IMR-90 (cell line): ENCODE data around the gene NTRK2.

Source experiments
- POLR2A ChIP-seq: IDR thresholded peaks from 2 replicates; pipeline ENCODE4 v1.6.1; 2012; ENCODE audit warnings: mild to moderate bottlenecking, low read depth, low read length
- TF ChIP-seq, protein P1 (sequence below): conservative IDR thresholded peaks from 2 replicates; pipeline ENCODE4 v1.5.1; 2012; ENCODE audit warnings: mild to moderate bottlenecking, low read depth, low read length, improper control_type of control experiment

DNA sequence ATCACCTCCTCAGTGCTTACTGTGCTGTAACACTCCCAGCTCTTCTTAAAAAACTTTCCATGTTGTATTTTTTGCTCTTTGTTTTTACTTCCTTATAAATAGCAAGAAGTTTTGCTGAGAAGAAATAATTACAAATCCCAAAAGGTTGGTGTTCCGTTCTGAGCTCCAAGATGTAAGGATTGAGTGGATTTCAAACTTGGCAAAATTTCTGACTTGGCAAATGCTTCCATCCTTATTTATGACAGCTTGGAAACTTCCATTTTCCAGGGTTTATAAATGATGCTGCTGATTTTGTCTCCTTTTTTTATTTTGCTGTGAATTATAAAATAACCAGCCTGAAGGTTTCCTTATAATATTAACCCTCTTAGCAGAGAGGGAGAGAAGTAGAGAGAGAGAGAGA, 151.9 kb downstream of the NTRK2 start:
- no peak for TF ChIP-seq POLR2A
- TF ChIP-seq, protein P1, sequence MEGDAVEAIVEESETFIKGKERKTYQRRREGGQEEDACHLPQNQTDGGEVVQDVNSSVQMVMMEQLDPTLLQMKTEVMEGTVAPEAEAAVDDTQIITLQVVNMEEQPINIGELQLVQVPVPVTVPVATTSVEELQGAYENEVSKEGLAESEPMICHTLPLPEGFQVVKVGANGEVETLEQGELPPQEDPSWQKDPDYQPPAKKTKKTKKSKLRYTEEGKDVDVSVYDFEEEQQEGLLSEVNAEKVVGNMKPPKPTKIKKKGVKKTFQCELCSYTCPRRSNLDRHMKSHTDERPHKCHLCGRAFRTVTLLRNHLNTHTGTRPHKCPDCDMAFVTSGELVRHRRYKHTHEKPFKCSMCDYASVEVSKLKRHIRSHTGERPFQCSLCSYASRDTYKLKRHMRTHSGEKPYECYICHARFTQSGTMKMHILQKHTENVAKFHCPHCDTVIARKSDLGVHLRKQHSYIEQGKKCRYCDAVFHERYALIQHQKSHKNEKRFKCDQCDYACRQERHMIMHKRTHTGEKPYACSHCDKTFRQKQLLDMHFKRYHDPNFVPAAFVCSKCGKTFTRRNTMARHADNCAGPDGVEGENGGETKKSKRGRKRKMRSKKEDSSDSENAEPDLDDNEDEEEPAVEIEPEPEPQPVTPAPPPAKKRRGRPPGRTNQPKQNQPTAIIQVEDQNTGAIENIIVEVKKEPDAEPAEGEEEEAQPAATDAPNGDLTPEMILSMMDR: no peak
